Peyer's patch (tissue), 4 donors: Measurements from ENCODE around the gene SUPT16H. TPM values are rescaled to one million over a fixed set of nuclear protein-coding genes. Genes with fewer than 3 reads are reported as not detected.

Experiments
- DNase-seq, 3 donors: peaks; one replicate each; pipeline ENCODE4 v3.0.0-alpha.2; 2017 to 2019
- H3K27ac ChIP-seq, 4 donors: fragments of 200-600 bp; sonication (generic); one replicate each; pipeline ENCODE4 v1.5.1; 2016 to 2019
- H3K27me3 ChIP-seq, 2 donors: fragments of 200-600 bp; sonication (generic); one replicate each; pipeline ENCODE4 v1.5.1; 2019
- H3K36me3 ChIP-seq, 3 donors: fragments of 200-600 bp; sonication (generic); one replicate each; pipeline ENCODE4 v1.5.1; 2016 to 2019
- H3K4me1 ChIP-seq, 4 donors: fragments of 200-600 bp; sonication (generic); one replicate each; pipeline ENCODE4 v1.5.1; 2016 to 2019
- H3K4me3 ChIP-seq, 4 donors: fragments of 200-600 bp; sonication (generic); 1 replicate in 3 of 4; 2 replicates in 1 of 4; pipeline ENCODE4 v1.5.1; 2016 to 2019; ENCODE audit warnings: mild to moderate bottlenecking in 1 of 4
- H3K9me3 ChIP-seq, 4 donors: fragments of 200-600 bp; sonication (generic); one replicate each; pipeline ENCODE4 v1.5.1; 2016 to 2019; ENCODE audit warnings: mild to moderate bottlenecking in 1 of 4
- CTCF ChIP-seq, 6 experiments: fragments of 450-650 bp in 4 of 6; fragments of 200-600 bp in 2 of 6; sonication (generic) in 1 of 6; IDR thresholded peaks; one replicate each; pipeline ENCODE4 v1.5.1; 2017 to 2019; ENCODE audit warnings: antibody characterized with exemption in 6 of 6, mild to moderate bottlenecking in 3 of 6, moderate library complexity in 1 of 6
- POLR2A ChIP-seq, 2 donors: fragments of 450-650 bp; IDR thresholded peaks; one replicate each; pipeline ENCODE4 v1.5.1; 2017; ENCODE audit warnings: antibody characterized with exemption in 2 of 2, mild to moderate bottlenecking in 2 of 2, moderate library complexity in 2 of 2
- total RNA-seq, 4 donors: library from RNA; depleted of rRNA; stranded (reverse); fragments of >200 nt; gene quantifications; one replicate each; pipeline ENCODE4 v1.1.0, GENCODE V29; 2016

The SUPT16H gene
- total RNA-seq, 4 donors from 2014 or later: 25.7 to 86.6 (median 37.5) TPM

GRCh38 chr14:21346532-21347135 lies 37.2 kb downstream of the SUPT16H start:
- no peaks in the 10 kb centered on the region for H3K27me3 ChIP-seq
- DNase-seq: no peak
- no peaks in the 10 kb centered on the region for H3K9me3 ChIP-seq
- TF ChIP-seq POLR2A (IDR thresholded peaks at IDR 0.05) (no peak), CTCF (IDR thresholded peaks at IDR 0.05) (no peak)
- peaks cover 0 to 7% (median 0%) of the 10 kb centered on the region in 3 donors for H3K36me3 ChIP-seq
- no peaks in the 10 kb centered on the region for H3K4me1 ChIP-seq
- H3K4me3 ChIP-seq: no peak overlapping the region
- H3K27ac ChIP-seq: no peak overlapping the region

- Histone ChIP-seq H3K4me1 (no peaks in the 10 kb centered on the region), H3K36me3 (no peaks in the 10 kb centered on the region), H3K27ac (no peak overlapping the region), H3K27me3 (no peaks in the 10 kb centered on the region), H3K9me3 (no peaks in the 10 kb centered on the region), H3K4me3 (no peak overlapping the region)
- DNase-seq: no peak
- TF ChIP-seq POLR2A (IDR thresholded peaks at IDR 0.05): no peak
- TF ChIP-seq CTCF (IDR thresholded peaks at IDR 0.05): no peak
Observed at GRCh38 chr14:21343035-21343794, 40.6 kb downstream of the SUPT16H start.

DNA sequence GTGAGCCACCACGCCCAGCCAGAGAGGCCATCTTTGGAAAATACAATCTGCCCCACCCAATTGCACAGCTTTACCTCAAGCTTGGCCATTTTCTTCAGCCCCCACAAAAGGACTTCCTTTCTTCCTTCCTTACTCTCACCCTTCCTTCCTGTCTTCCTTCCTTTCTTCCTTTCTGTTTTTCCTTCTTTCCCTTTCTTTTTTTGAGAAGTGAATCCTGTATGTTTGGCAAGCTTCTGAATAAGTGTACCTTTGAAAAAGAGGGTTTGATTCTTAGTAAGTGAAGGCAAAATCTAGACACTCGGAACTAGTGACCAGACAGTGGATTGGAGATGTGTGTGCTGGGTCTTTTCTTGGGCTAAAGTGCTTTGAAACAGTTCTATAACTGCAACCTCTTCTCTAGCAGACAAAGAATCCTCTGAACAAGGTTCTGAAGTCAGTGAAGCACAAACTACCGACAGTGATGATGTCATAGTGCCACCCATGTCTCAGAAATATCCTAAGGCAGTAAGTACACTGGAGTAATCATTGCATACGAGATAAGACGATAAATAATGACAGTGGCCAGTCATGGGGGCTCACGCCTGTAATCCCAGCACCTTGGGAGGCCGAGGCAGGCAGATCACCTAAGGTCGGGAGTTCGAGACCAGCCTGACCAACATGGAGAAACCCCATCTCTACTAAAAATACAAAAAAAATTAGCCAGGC lies 49.5 kb downstream of the SUPT16H start:
- DNase-seq: no peak
- Histone ChIP-seq H3K4me1 (no peaks in the 10 kb centered on the region), H3K9me3 (no peaks in the 10 kb centered on the region), H3K36me3 (no peaks in the 10 kb centered on the region), H3K4me3 (no peak overlapping the region), H3K27ac (no peak overlapping the region), H3K27me3 (no peaks in the 10 kb centered on the region)
- TF ChIP-seq POLR2A (IDR thresholded peaks at IDR 0.05) (no peak), CTCF (IDR thresholded peaks at IDR 0.05) (no peak)

- H3K9me3 ChIP-seq: no peaks in the 10 kb centered on the region
- TF ChIP-seq POLR2A (IDR thresholded peaks at IDR 0.05) (no peak), CTCF (IDR thresholded peaks at IDR 0.05) (no peak)
- H3K4me1 ChIP-seq: no peaks in the 10 kb centered on the region
- H3K27me3 ChIP-seq: no peaks in the 10 kb centered on the region
- no peaks in the 10 kb centered on the region for H3K36me3 ChIP-seq
- H3K4me3 ChIP-seq: no peak overlapping the region
- H3K27ac ChIP-seq: no peak overlapping the region
- no peak for DNase-seq
Observed at GRCh38 chr14:21332950-21333349, 50.9 kb downstream of the SUPT16H start.

DNA sequence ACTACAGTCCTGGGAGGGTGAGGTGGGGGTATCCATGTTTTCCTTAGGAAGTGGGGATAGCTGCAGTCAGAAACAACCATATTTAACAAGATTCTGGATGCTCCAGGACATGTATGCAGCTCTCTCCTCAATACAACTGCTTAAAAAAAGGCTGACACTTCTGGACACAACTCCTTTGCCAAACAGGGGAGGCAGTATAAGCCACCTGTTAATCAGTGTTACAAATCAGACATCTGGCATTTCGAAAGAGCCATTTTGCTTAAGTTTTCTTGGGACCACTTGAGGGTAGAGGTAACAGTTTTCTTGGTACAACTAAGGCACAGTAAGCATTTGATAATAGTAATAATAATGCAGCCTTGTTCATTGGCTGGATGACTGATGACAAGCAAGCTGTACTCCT lies 56.8 kb downstream of the SUPT16H start:
- no peaks in the 10 kb centered on the region for H3K36me3 ChIP-seq
- H3K4me3 ChIP-seq: no peak overlapping the region
- no peaks in the 10 kb centered on the region for H3K4me1 ChIP-seq
- TF ChIP-seq POLR2A (IDR thresholded peaks at IDR 0.05) (no peak), CTCF (IDR thresholded peaks at IDR 0.05) (no peak)
- H3K27me3 ChIP-seq: no peaks in the 10 kb centered on the region
- no peaks in the 10 kb centered on the region for H3K9me3 ChIP-seq
- H3K27ac ChIP-seq: no peak overlapping the region
- DNase-seq: no peak
